Left lung (tissue), 10 donors: ENCODE data around the gene MAN2B2. TPM values are rescaled to one million over a fixed set of nuclear protein-coding genes. Genes with fewer than 3 reads are reported as not detected.
"Not testable (repeated sequence)": the region's sequence is repeated elsewhere in the genome, so short reads cannot be mapped to it uniquely, and the experiment has no call there.

Experiments
- ATAC-seq: fragments of 200-7000 bp; cut with Tn5 transposase; one replicate; pipeline ENCODE4 v1.9.1; 2020; ENCODE audit warnings: moderate library complexity
- DNase-seq, 4 donors: peaks; one replicate each; pipeline ENCODE4 v3.0.0-alpha.2; 2013 to 2020
- H3K27ac ChIP-seq, 2 donors: fragments of 200-600 bp; sonication (generic) in 1 of 2; one replicate each; pipeline versions ENCODE4 v1.5.0 to v1.8.0; 2020 to 2021
- H3K27me3 ChIP-seq, 2 donors: fragments of 200-600 bp; sonication (generic) in 1 of 2; one replicate each; pipeline versions ENCODE4 v1.5.0 to v1.8.0; 2020 to 2021
- H3K36me3 ChIP-seq, 2 donors: fragments of 200-600 bp; sonication (generic) in 1 of 2; one replicate each; pipeline versions ENCODE4 v1.5.0 to v1.8.0; 2020 to 2021
- H3K4me1 ChIP-seq, 2 donors: fragments of 200-600 bp; one replicate each; pipeline ENCODE4 v1.8.0; 2021
- H3K4me3 ChIP-seq, 2 donors: fragments of 200-600 bp; sonication (generic) in 1 of 2; one replicate each; pipeline versions ENCODE4 v1.5.0 to v1.8.0; 2020 to 2021; ENCODE audit warnings: mild to moderate bottlenecking in 1 of 2
- H3K9me3 ChIP-seq, 2 donors: fragments of 200-600 bp; sonication (generic) in 1 of 2; one replicate each; pipeline versions ENCODE4 v1.5.0 to v1.8.0; 2020 to 2021
- intact Hi-C, 2 donors: fragments of 100-400 bp; cut with DNase I; formaldehyde crosslinking; loops; one replicate each; pipeline versions ENCODE4 v1.11.2 to v1.14.2; 2022
- polyA plus RNA-seq, 6 donors: library from polyadenylated mRNA; unstranded; fragments of 120-200 nt; gene quantifications; one replicate each; pipeline ENCODE4 v1.2.1, GENCODE V29; 2013; ENCODE audit not compliant: insufficient read length in 6 of 6
- total RNA-seq, 2 donors: library from RNA; stranded (reverse); fragmentation: NEBNext Ultra II Directional; extraction: Animal tissue kit (Norgen Biotek cat#: 25700); gene quantifications; one replicate each; pipeline ENCODE4 v1.2.1, GENCODE V29; 2021
- TF ChIP-seq, protein P1 (sequence below), 2 donors: fragments of 200-600 bp; sonication (generic) in 1 of 2; IDR thresholded peaks; one replicate each; pipeline versions ENCODE4 v1.5.0 to v1.8.0; 2021; ENCODE audit warnings: antibody characterized with exemption in 2 of 2
- donor health status: DM: no; HTN: yes; CAD: no.
- donor health status: DM: no; HTN: no; CAD: no.

The MAN2B2 gene
- total and polyA plus RNA-seq, 8 donors: 14.2 to 38.3 (median 16.4) TPM

DNA sequence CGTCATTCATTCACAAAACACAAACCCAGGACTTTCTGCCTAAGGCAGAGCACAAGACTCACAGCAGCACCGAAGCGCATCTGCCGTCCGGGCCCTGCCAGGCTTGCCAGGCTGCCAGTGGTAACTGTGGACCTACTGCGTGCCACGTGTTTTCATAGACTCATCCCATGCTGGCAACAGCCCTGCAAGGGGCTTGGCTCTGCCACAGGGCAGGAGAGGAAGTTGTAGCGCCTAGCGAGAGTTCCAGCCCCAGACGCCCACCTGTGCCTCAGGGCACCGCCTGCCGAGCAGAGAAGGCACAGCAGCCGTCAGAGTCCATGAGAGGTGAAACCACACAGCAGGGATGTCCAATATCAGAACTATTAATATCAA, 46.6 kb downstream of the MAN2B2 start:
- H3K4me3 ChIP-seq: no peak overlapping the region
- intact Hi-C loops: no loop called here
- H3K36me3 ChIP-seq: peaks cover 0 to 52% of the 10 kb centered on the region in 2 donors
- DNase-seq (no peak), ATAC-seq (no peak)
- H3K4me1 ChIP-seq: no peaks in the 10 kb centered on the region
- no peaks in the 10 kb centered on the region for H3K9me3 ChIP-seq
- no peak overlapping the region for H3K27ac ChIP-seq
- TF ChIP-seq, protein P1, sequence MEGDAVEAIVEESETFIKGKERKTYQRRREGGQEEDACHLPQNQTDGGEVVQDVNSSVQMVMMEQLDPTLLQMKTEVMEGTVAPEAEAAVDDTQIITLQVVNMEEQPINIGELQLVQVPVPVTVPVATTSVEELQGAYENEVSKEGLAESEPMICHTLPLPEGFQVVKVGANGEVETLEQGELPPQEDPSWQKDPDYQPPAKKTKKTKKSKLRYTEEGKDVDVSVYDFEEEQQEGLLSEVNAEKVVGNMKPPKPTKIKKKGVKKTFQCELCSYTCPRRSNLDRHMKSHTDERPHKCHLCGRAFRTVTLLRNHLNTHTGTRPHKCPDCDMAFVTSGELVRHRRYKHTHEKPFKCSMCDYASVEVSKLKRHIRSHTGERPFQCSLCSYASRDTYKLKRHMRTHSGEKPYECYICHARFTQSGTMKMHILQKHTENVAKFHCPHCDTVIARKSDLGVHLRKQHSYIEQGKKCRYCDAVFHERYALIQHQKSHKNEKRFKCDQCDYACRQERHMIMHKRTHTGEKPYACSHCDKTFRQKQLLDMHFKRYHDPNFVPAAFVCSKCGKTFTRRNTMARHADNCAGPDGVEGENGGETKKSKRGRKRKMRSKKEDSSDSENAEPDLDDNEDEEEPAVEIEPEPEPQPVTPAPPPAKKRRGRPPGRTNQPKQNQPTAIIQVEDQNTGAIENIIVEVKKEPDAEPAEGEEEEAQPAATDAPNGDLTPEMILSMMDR (IDR thresholded peaks at IDR 0.05): no peak
- no peaks in the 10 kb centered on the region for H3K27me3 ChIP-seq

GRCh38 chr4:6622744-6623143, 47.8 kb downstream of the MAN2B2 start:
- DNase-seq: no peak
- Histone ChIP-seq H3K4me1 (no peaks in the 10 kb centered on the region), H3K9me3 (no peaks in the 10 kb centered on the region), H3K36me3 (peaks cover 0 to 40% of the 10 kb centered on the region in 2 donors), H3K27me3 (no peaks in the 10 kb centered on the region), H3K4me3 (no peak overlapping the region), H3K27ac (no peak overlapping the region)
- intact Hi-C loops: no loop called here
- no peak for ATAC-seq
- TF ChIP-seq, protein P1 (IDR thresholded peaks at IDR 0.05): no peak

- Histone ChIP-seq H3K4me3 (no peak overlapping the region), H3K36me3 (peaks cover 0 to 15% of the 10 kb centered on the region in 2 donors), H3K27ac (no peak overlapping the region), H3K4me1 (no peaks in the 10 kb centered on the region), H3K9me3 (no peaks in the 10 kb centered on the region), H3K27me3 (no peaks in the 10 kb centered on the region)
- TF ChIP-seq, protein P1 (IDR thresholded peaks at IDR 0.05): no peak
- intact Hi-C loops: no loop called here
- ATAC-seq: no peak
- no peak for DNase-seq
Measured at GRCh38 chr4:6625256-6625655, 50.3 kb downstream of the MAN2B2 start.

GRCh38 chr4:6626066-6626465, 51.1 kb downstream of the MAN2B2 start:
- Histone ChIP-seq H3K4me1 (no peaks in the 10 kb centered on the region), H3K9me3 (no peaks in the 10 kb centered on the region), H3K4me3 (no peak overlapping the region), H3K27ac (no peak overlapping the region), H3K36me3 (peaks cover 0 to 8% of the 10 kb centered on the region in 2 donors), H3K27me3 (no peaks in the 10 kb centered on the region)
- DNase-seq (no peak), ATAC-seq (no peak)
- TF ChIP-seq, protein P1 (IDR thresholded peaks at IDR 0.05): no peak
- intact Hi-C loops: no loop called here

- no peak overlapping the region for H3K4me3 ChIP-seq
- DNase-seq (no peak), ATAC-seq (no peak)
- no peaks in the 10 kb centered on the region for H3K27me3 ChIP-seq
- no peak overlapping the region for H3K27ac ChIP-seq
- TF ChIP-seq, protein P1 (IDR thresholded peaks at IDR 0.05): no peak
- H3K36me3 ChIP-seq: no peaks in the 10 kb centered on the region
- H3K4me1 ChIP-seq: no peaks in the 10 kb centered on the region
- intact Hi-C loops: no loop called here
- H3K9me3 ChIP-seq: no peaks in the 10 kb centered on the region
Measured at GRCh38 chr4:6627832-6628231, 52.8 kb downstream of the MAN2B2 start.

DNA sequence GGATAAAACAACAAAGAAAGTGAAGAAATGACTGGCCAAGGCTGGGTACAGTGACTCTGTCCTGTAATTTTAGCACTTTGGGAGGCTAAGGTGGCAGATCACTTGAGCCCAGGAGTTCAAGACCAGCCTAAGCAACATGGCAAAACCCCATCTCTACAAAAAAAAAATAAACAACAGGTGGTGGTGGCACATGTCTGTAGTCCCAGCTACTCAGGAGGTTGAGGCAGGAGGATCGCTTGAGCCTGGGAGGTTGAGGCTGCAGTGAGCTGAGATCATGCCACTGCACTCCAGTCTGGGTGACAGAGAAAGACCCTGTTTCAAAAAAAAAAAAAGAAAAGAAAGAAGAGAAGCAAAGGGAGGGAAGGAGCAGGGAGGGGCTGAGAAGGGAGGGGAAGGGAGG, 53.5 kb downstream of the MAN2B2 start:
- H3K27ac ChIP-seq, intact Hi-C loops, H3K4me1 ChIP-seq, H3K9me3 ChIP-seq, ATAC-seq, H3K4me3 ChIP-seq, DNase-seq, H3K27me3 ChIP-seq, H3K36me3 ChIP-seq: not testable (repeated sequence)
